Measurements from ENCODE around the gene CYP2R1. TPM values are rescaled to one million over a fixed set of nuclear protein-coding genes. Genes with fewer than 3 reads are reported as not detected.

The CYP2R1 gene, protein sequence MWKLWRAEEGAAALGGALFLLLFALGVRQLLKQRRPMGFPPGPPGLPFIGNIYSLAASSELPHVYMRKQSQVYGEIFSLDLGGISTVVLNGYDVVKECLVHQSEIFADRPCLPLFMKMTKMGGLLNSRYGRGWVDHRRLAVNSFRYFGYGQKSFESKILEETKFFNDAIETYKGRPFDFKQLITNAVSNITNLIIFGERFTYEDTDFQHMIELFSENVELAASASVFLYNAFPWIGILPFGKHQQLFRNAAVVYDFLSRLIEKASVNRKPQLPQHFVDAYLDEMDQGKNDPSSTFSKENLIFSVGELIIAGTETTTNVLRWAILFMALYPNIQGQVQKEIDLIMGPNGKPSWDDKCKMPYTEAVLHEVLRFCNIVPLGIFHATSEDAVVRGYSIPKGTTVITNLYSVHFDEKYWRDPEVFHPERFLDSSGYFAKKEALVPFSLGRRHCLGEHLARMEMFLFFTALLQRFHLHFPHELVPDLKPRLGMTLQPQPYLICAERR
- 20.1 and 22.0 TPM in 2 replicates for total RNA-seq

DNA sequence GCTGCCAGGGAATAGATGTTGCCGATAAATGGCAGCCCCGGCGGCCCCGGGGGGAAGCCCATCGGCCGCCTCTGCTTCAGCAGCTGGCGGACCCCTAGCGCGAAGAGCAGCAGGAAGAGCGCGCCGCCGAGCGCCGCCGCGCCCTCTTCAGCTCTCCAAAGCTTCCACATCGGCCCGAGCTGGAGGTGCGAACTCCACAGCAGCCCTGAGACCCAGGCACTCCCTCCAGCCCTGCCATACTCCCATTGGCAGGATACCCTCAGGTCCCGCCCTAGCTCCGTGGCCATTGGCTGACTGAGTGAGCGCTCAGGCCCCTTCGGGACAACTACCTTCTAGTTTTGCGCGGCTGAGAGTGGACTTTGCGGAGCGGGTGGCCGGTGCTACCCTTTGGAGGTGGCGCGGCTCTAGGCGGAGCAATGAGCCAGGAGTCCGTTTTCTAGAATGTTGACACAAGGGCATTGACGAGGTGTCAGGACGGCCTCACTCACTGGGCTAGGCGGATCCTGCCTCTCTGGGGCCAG, at the start of gene CYP2R1:
Gene CYP2R1 (minus strand): TSS at position 196 of the 521 bp plus-strand sequence. CDS start 26 bp downstream, at position 170.
- DNase-seq (peak; percentile 85), ATAC-seq (ENCODE audit: low read depth) (peak; percentile 84)
- TF ChIP-seq, protein P1, sequence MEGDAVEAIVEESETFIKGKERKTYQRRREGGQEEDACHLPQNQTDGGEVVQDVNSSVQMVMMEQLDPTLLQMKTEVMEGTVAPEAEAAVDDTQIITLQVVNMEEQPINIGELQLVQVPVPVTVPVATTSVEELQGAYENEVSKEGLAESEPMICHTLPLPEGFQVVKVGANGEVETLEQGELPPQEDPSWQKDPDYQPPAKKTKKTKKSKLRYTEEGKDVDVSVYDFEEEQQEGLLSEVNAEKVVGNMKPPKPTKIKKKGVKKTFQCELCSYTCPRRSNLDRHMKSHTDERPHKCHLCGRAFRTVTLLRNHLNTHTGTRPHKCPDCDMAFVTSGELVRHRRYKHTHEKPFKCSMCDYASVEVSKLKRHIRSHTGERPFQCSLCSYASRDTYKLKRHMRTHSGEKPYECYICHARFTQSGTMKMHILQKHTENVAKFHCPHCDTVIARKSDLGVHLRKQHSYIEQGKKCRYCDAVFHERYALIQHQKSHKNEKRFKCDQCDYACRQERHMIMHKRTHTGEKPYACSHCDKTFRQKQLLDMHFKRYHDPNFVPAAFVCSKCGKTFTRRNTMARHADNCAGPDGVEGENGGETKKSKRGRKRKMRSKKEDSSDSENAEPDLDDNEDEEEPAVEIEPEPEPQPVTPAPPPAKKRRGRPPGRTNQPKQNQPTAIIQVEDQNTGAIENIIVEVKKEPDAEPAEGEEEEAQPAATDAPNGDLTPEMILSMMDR (IDR thresholded peaks at IDR 0.05), result no peak
- Mint-ChIP-seq H3K4me1 (peaks cover 26% of the 10 kb centered on the region), H3K27ac (peak within 1 kb of the TSS; percentile 97), H3K4me3 (peak within 1 kb of the TSS; percentile 94), H3K27me3 (no peaks in the 10 kb centered on the region), H3K9me3 (no peaks in the 10 kb centered on the region), H3K36me3 (ENCODE audit: low read depth) (peaks cover 7% of the 10 kb centered on the region)
- CTCF ChIA-PET, result interaction anchor here (0.6 to 4.7 kb wide), 9 partner anchors 11 to 372 kb away, joined by 3 to 73 read pairs (median 3); partner anchors contain the start of gene PSMA1
- intact Hi-C loops (cut with micrococcal nuclease), result loop anchor here (1.0 to 5.0 kb wide), 8 partner anchors 80 to 1615 kb away; partner anchors contain the start of genes BMAL1, CALCA and FAR1
- POLR2A ChIA-PET, result interaction anchor here (0.9 to 3.4 kb wide), 16 partner anchors 11 to 1429 kb away, joined by 3 to 58 read pairs (median 9); partner anchors contain the start of genes BTBD10, COPB1, FAR1 and PDE3B

DNA sequence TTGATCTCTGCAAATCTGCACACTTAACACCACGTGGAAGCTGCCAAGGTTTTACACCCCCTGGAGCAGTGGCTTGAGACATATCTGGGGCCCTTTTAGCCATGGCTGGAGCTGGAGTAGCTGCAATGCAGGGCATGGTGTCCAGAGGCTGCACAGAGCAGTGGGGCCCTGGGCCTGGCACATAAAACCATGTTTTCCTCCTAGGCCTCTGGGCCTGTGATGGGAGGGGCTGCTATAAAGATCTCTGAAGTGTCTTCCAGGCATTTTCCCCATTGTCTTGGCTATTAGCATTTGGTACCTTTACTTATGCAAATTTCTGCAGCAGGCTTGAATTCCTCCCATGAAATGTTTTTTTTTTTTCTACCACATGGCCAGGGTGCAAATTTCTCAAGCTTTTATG, 46.9 kb upstream of the CYP2R1 start:
- no peaks in the 10 kb centered on the region for H3K9me3 Mint-ChIP-seq
- intact Hi-C loops (cut with micrococcal nuclease), result no loop called here
- no peak overlapping the region for H3K4me3 Mint-ChIP-seq
- no peak for DNase-seq
- no peaks in the 10 kb centered on the region for H3K4me1 Mint-ChIP-seq
- no peaks in the 10 kb centered on the region for H3K36me3 Mint-ChIP-seq (ENCODE audit: low read depth)
- POLR2A ChIA-PET, result no interaction called here
- H3K27ac Mint-ChIP-seq, result no peak overlapping the region
- TF ChIP-seq, protein P1 (IDR thresholded peaks at IDR 0.05), result no peak
- H3K27me3 Mint-ChIP-seq, result peaks cover 6% of the 10 kb centered on the region
- no peak for ATAC-seq (ENCODE audit: low read depth)
- CTCF ChIA-PET, result no interaction called here

DNA sequence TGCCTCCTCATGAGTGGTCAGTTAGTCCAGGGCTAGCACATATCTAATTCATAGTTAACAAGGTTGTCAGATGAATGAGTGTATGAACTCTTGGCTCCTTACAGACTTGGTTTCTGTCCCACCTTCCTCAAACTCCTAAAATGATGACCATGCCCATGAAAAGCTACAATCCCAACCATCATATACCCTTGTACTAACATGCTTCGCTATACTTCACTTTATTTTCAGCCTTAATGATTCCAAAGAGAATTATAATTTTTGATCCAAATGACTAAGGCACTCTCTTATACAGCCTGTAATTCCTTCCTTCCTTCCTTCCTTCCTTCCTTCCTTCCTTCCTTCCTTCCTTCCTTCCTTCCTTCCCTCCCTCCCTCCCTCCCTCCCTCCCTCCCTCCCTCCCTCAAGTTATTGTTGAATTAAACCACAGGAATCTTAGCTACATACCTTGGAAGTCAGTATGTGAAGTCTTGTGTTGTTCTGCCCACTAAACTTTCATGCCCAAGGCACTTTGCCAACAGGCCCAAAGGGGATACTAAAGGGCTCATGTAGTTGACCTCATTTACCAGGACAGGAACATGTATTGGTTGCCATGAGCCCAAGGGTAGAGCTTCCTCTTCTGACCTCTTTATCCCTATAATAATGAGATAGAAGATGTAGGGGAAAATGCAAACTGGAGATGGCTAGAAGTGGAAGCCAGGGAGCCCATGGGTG, 42.8 kb upstream of the CYP2R1 start:
- H3K27ac Mint-ChIP-seq, result no peak overlapping the region
- no peak overlapping the region for H3K4me3 Mint-ChIP-seq
- CTCF ChIA-PET, result no interaction called here
- no peak for DNase-seq
- no peaks in the 10 kb centered on the region for H3K36me3 Mint-ChIP-seq (ENCODE audit: low read depth)
- intact Hi-C loops (cut with micrococcal nuclease), result no loop called here
- H3K9me3 Mint-ChIP-seq, result no peaks in the 10 kb centered on the region
- TF ChIP-seq, protein P1 (IDR thresholded peaks at IDR 0.05), result no peak
- no peaks in the 10 kb centered on the region for H3K4me1 Mint-ChIP-seq
- H3K27me3 Mint-ChIP-seq, result peaks cover 3% of the 10 kb centered on the region
- ATAC-seq (ENCODE audit: low read depth), result no peak
- POLR2A ChIA-PET, result no interaction called here

DNA sequence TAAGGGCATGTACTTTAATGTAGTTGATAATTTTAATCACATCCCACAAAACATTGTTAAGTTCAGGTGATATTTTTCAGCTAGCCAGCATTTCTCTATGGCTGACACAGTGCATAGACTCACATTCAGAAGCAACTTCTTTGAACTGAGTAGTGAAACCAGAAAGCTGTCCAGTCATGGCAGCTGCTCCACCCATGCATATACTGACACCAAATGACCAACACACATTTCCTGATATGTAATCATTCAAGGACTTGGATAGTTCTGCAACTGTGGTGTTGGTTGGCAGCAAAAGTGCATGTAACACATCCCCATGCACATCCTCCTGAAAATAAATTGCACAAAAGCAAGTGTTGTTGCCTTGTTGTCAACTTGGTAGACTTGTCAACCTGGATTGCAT, 40.4 kb upstream of the CYP2R1 start:
- ChIA-PET CTCF (no interaction called here), POLR2A (no interaction called here)
- intact Hi-C loops (cut with micrococcal nuclease), result no loop called here
- H3K4me1 Mint-ChIP-seq, result no peaks in the 10 kb centered on the region
- no peak overlapping the region for H3K27ac Mint-ChIP-seq
- no peak overlapping the region for H3K4me3 Mint-ChIP-seq
- DNase-seq, result no peak
- TF ChIP-seq, protein P1 (IDR thresholded peaks at IDR 0.05), result no peak
- peaks cover 6% of the 10 kb centered on the region for H3K27me3 Mint-ChIP-seq
- ATAC-seq (ENCODE audit: low read depth), result no peak
- no peaks in the 10 kb centered on the region for H3K36me3 Mint-ChIP-seq (ENCODE audit: low read depth)
- H3K9me3 Mint-ChIP-seq, result peaks cover 11% of the 10 kb centered on the region

DNA sequence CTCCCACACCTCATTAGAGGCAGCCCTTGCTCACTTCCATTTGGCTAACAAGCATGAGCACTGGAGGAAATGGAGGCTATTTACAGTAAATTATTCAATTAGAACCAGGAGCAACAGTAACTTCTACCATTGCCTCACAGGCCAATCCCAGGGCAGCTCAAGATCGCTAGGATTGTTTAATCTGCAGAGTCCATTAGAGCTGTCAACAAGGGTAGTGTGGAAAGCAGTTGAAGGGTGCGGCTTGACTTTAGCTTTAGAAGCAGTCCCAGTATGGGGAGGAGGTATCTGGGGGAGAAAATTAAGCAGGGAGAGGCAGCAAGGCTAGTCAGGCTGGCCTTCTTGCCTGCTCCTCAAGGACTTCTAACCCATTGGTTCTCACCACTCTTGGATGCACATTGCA, 38.3 kb upstream of the CYP2R1 start:
- Mint-ChIP-seq H3K4me3 (no peak overlapping the region), H3K27ac (no peak overlapping the region), H3K9me3 (peaks cover 11% of the 10 kb centered on the region), H3K27me3 (peaks cover 6% of the 10 kb centered on the region), H3K4me1 (no peaks in the 10 kb centered on the region), H3K36me3 (ENCODE audit: low read depth) (no peaks in the 10 kb centered on the region)
- intact Hi-C loops (cut with micrococcal nuclease), result no loop called here
- TF ChIP-seq, protein P1 (IDR thresholded peaks at IDR 0.05), result no peak
- DNase-seq, result no peak
- CTCF ChIA-PET, result no interaction called here
- no peak for ATAC-seq (ENCODE audit: low read depth)
- POLR2A ChIA-PET, result no interaction called here
